Measurements from ENCODE around the gene STX8.

STX8 gene

DNA sequence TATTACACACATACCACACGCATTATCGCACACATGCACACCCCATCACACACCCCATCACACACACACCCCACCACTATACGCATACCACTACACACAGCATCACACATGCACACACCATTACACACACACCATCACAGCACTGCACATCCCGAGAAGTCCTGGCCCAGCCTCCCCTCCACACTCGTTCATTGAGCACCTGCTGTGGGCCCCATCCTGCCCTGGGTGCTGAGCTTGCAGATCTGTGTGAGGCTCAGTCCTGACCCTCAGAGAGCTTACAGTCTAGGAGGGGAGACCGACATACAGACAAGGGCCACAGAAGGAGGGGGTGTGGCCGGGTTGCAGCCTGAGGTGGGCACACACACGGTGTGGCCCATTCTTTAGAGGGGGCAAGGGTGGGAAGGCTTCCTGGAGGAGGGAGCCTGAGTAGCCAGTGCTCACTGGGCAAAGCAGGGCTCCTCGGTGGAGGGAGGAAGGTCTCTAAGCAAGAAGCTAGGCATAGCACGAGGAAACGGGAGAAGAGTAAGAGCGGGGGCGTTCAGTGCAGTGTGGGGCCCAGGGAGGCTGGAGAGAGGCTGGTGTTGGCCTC is 347.7 kb downstream of the STX8 start:
- DNase-seq (ENCODE audit: low read depth in 3 of 3), result no peak

DNA sequence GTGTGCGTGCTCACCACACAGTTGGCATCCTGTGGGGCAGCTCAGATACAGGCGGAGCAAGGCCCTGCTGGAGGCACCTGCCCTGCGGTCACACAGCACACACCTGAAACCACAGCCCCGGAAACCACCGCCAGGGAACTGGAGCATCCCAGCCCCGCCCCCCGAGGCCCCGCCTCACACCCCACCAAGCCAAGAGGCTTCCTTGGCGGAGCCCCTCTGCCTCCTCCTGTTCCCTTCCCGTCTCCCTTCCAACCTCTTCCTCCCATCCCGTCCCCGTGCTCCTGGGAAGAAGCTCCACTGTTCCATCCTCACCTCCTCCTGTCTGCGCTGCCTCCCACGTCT is 348.9 kb downstream of the STX8 start:
- DNase-seq (ENCODE audit: low read depth in 3 of 3), result peak in 1 of 3 experiments; percentile 26

DNA sequence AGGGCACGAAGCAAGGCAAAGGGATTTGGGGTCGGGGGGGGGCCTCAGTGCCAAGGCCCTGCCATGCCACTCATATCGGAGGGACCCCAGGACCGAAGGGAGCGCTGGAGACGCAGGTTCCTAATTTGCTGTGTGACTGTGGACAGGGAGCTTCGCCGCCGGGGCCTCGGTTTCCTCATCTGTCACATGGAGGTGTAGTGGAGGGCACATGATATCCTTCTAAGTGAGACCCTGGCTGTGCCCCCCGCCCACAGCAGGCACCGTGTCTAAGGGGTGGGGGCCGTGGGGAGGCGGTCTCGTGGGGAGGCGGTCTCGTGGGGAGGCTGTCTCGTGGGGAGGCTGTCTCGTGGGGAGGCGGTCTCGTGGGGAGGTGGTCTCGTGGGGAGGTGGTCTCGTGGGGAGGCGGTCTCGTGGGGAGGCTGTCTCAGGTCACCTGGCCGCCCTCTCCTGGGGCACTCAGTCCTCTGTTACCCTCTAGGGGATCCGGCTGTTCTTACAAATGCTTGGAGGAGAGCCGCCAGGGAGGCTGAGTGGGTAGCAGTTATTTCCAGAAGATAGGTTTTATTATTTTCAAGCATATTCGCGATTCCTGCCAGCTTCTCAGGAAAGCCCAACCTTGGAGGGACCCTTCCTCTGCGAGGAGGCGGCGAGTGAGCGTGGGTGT is 349.4 kb downstream of the STX8 start:
- DNase-seq (ENCODE audit: low read depth in 3 of 3), result no peak

DNA sequence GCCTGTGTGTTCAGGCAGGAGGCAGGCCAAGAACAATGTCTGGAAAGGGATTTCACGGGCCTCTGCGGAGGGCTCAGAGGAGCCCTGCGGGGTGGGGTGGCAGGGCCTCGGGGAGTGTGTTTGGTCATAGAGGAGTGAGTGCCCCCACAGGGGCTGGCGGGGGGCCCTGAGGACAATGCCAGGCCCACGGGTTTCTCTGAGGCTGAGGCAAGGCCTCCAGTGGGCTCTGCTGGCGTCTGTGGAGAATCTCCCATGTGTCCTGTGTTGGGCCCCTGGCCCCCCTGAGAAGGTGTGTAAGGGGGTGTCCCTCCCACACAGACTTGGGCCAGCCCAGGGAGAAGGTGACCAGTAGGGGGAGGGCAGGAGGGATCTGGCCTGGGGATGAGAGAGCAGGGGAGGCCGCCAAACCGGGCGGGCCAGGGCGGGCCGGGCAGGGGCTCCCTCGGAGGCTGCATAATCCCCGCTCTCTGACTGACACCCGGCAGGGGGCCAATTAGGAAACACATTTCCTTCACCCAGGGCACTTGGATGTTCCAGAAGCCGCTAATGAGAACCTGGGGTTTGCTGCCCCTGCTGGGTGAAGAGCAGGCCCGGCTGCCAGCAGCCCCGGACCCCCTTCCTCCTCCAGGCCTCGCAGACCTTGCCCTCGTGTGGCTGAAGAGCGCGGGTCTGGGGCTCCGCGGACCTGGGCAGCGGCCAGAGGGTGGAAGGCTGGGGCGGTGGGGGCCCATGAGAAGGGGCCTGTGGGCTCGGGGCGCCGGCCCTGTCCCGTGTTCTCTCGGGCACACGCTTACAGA is 350.1 kb downstream of the STX8 start:
- no peak for DNase-seq (ENCODE audit: low read depth in 3 of 3)

DNA sequence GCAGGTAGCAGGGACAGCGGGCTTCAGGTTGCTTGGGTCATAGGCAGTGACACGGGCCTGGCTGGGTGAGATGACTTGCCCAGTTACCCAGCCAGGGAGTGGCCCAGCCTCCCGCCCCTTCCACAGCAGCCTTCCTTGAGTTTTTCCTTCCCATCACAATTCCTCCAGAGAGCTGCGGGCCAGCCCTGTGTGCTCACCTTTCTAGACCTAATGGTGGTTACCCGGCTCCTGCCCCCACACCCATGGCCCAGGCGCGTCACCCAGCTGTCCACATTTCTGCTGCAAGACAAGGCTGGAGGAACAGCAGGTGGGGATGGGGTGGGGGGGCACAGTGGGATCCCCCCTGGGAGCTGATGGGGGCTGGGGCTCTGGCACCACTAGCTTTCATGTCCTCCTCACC is 351.1 kb downstream of the STX8 start:
- DNase-seq (ENCODE audit: low read depth in 3 of 3), result no peak

DNA sequence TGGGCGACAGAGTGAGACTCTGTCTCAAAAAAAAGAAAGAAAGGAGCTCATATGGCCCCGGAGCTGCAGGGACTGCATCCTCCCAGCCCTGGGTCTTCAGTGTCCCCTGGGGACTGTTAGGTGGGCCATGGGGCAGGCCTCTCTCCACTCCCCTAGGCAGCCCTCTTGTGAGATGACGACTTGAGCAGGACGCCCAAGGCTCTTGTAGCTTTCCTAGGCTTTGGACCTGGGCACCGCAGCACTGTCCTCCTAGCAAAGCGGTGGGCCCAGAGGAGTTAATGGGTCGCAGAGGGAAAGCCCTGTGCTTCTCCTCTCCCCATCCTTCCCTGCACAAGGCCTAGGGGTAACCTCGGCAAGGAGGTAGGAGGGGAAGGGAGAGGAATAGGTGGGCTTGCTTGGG is 352.1 kb downstream of the STX8 start:
- no peak for DNase-seq (ENCODE audit: low read depth in 3 of 3)

DNA sequence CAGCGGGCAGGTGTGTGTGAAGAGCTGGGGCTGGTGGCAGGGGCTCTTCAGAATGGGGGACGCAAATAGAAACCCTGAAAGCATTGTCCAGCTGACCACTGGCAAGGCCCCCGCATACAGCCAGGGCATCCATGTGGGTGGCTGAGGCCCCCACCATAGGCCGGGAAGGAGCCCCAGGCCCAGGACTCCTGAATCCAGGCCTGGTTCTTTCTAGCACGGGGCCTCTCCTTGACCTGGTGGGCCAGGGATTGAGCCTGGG is 353.8 kb downstream of the STX8 start:
- DNase-seq (ENCODE audit: low read depth in 3 of 3), result no peak

DNA sequence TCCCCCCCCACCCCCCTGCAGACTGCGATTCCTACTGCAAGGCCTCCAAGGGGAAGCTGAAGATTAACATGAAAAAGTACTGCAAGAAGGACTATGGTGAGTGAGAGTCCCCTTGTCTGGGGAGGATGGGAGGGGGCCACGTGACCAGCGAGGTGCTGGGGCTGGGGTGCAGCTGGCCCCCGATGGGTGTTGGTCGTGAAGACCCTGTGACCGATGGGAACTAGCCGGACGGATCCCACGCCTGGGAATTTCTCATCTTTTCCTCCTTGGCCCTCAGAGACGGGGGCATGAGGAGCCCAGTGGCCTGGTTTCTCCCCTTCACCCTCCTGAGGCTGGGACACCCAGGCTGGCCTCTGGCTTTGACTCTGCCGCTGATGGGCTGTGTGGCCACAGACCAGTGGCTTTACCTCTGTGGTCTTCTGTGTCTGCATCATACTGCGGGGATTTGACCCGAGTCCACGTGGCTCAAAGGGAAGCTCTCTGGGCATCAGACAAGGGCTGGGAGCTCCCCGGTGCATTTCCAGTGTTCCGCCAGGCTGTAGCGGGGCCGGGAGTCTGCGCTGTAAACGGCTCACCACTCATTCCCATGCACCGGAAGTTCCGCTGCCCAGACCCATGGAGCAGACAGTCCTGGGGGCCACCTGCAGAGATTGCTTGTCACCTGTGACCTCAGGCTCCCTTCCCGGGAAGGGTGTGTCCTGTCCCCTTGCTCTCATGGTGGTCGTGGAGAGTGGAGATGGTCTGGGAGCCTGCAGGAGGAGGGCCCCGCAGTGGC is 354.3 kb downstream of the STX8 start:
- DNase-seq (ENCODE audit: low read depth in 3 of 3), result no peak

DNA sequence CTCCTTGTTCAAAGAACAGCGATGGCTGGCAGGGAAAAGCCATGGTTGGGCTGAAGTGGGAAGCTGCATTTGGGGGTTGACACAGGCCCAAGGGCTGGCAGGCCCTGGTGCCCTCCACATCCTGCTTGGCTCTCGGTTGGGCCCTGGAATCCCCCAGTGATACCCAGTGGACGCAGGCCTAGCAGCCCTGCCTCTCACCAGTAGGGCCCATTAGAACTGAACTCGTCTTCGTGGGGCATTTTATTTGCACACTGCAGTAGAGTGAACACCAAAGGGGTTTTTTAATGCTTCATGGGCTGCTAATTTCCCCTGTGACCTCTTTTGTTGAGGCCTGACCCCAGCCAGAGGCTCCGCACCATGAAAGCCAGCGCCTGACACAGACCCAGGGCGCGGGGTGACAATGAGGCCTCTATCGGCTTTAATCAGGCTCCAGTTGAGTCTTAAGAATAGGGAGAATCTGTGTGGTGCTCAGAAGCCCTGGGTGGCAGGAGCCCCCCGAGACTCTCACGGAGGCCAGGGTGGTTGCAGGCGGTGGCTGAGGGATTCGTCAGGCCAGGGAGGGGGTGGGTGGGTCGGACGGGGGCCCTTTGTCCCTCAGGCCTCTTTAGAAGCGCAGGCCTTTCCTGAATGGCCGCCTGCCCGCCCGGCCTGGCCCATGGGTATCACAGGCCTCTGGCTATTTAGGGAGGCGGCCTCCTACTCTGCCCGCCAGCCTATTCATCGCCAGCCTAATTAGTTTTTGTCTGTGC is 355.0 kb downstream of the STX8 start:
- no peak for DNase-seq (ENCODE audit: low read depth in 3 of 3)

DNA sequence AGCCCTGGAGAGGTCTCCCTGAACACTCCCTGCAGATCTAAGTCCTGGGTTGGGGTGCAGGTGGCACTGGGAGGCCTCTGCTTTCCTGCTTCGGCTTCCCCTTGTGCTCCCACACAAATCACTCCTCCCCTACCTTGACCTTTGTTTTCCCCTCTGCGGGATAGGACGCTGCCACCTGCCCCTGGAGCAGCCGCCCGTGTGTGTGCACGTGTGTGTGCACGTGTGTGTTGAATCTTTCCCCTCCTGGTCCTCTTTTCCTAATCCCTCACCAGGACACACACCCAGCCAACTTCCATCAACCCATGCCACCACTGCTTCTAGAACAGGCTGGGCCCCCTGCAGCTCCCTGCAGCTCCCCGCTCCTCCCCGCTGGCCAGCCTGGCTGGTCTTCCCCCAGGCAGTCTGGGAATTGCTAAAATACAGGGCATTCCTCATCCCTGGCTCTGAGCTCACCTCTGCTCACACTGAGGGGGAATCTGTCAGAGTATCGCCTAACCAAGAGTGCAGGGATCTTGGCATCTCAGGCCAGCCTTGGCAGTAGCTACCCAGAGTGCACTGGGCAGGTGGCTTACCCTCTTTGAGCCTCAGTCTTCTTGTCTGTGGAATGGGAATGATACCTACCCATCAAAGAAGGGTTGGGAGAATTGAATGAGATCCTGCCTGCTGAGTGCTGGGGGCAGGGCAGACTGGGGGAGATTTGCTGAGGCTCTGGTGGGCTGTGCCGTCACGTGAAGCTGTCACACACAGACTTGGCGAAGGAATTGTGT is 355.8 kb downstream of the STX8 start:
- no peak for DNase-seq (ENCODE audit: low read depth in 3 of 3)

DNA sequence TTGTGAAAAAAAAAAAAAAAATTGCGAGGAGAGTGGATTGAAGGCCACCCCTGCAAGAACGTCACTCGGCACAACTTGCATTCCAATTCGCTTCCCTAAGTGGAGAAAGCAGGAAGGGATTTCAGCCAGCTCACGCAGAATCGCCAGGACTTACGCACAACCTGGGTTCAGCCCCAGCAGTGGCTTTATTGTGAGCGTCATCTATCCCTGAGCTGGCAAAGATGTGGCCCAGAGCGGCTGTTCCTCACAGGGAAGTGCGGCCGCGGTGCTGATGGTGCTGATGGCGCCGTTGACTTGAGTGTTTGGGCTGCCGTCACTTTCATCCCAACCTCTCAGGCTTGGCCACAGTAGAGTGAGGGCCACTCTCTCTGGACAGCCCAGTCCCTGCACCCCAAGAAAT is 356.7 kb downstream of the STX8 start:
- no peak for DNase-seq (ENCODE audit: low read depth in 3 of 3)

DNA sequence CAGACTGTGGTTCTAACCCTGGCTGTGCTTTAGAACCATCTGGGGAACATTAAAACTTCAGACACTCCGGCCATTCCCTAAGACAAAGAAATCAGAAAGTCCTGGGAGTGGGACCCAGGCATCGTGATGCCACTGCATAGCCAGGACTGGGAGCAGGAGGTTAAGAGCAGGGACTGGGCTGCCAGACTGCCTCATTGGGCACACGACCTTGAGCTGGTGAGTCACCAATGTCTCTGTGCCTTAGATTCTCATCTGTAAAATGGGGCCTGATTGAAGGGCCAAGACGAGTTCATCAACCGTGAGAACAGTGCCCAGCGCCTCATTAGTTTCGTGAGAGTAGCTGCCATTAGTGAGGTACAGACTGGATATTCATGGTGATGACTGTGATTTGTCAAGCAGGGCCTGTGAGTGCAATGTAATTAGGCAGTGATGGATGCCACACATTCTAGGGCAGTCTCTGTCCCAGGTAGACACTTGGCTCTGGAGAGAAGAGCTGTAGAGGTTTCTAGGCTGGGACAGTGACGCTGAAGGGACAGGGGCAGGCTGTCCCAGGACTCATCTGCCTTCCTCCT is 357.5 kb downstream of the STX8 start:
- DNase-seq (ENCODE audit: low read depth in 3 of 3), result no peak

DNA sequence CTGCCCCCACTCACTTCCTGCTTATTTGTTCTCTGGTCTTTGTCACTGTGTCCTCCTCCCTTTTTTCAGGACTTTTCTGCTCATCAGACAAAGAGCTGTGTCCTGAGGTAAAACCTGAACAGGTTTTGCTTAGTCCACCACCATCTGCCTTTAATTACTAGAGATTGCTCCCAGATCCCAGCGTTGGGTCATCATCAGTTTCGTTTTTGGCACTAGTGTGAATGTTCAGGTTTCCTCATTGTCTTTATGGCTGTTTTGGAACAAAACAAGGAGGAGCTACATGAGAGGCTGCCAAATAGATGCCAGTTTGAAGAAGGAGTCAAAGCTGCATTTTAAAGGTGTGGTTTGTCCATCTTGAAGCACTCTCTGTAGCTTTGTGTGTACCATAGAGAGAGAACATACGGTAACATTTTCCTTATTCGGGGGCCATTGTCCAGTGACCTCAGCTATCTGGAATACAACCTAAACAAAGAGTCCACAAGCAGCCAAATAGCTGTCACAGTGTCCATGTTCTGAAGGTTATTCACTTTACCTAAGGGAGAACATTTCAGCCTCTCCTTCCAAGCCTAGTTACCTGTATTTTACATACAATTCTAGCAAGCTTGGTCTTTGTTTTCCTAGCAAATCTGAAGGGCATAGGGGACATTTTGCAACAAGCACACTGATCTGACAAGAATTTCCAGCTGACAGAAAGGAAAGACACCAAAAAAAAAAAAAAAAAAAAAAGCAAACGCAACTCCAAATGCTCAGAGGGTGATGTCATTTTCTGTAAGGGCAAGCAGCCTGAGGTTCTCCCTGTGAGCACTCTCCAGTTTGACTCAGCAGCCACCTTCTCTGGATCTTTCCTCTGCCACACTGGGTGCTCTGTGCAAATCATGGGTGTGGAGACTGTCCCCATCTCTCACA is 358.2 kb downstream of the STX8 start:
- no peak for DNase-seq (ENCODE audit: low read depth in 3 of 3)

DNA sequence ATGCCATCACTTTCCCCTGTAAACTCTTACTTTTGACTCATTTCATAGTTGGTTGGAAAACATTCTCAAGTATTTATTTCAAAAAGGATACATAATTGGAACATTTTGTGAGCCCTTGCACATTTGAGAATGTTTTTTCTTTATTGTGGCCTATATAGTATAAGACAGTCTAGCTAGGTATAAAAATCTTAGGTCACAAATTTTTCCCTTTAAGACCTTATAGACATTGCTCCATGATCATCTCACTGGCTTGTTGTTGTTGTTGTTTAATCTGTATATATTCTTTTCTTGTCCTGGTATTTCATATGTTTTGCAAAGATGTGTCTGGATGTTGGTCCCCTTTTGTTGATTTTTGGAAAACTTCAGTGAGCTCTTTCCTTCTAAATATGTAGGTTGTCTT is 360.2 kb downstream of the STX8 start:
- DNase-seq (ENCODE audit: low read depth in 3 of 3), result no peak

DNA sequence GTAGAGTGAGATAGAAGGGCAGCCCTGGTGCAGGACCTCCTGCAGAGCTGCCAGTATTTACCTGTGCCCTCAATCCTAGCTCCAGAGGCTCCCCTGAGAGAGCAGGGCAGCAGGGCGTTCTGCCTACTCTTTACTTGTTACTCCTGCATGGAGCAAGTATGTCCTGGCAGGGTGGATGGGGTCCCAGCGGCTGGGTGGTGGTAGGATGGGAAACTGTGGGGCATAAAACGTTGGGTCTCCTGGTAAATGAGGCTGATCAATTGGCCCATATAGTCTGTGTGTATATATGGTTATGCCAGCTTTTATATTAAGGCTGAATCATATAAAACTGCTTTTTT is 362.3 kb downstream of the STX8 start:
- DNase-seq (ENCODE audit: low read depth in 3 of 3), result no peak

DNA sequence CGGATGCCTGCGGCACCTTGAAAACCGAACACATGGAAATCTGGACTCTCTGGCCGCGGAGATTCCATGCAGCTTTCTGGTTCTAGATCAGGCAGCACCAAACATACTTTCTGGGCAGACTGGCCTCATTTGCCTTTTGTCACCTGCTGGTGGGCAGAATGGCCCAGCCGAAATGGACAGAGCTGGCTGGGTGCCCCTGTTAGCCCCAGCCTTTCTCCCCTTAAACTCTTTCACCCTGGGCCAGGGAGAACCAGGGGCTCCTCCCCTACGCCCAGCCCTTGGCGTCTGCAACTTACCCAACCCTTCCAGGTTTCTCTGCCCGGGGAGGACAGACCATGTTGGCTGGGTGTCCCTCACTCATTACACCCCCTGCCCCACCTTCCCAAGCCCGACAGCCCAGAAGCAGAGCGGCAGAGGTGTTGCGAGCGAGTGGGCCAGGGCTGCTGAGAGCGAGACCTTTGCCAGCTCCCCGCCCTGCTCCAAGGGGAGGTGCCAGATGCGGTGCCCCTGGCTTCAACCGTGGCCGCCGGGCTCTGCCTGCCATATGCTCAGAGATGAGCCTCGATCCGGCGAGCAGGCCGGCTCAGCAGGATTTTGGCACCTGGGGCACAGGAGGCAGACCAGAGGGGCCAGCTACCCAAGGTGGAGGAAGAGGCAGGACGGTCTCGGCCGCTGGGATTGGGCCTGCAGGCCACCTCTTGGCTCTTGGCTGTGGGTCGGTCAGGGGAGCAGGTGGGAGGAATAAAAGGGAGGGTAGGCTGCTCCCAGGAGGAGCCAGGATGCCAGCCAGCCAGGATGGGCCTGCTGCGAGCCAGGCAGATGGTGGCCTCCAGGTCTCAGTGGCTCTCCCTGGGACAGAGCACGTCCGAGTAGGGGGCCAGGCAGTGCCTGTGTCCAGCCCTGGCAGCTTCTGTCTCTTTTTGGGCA is 363.0 kb downstream of the STX8 start:
- no peak for DNase-seq (ENCODE audit: low read depth in 3 of 3)

DNA sequence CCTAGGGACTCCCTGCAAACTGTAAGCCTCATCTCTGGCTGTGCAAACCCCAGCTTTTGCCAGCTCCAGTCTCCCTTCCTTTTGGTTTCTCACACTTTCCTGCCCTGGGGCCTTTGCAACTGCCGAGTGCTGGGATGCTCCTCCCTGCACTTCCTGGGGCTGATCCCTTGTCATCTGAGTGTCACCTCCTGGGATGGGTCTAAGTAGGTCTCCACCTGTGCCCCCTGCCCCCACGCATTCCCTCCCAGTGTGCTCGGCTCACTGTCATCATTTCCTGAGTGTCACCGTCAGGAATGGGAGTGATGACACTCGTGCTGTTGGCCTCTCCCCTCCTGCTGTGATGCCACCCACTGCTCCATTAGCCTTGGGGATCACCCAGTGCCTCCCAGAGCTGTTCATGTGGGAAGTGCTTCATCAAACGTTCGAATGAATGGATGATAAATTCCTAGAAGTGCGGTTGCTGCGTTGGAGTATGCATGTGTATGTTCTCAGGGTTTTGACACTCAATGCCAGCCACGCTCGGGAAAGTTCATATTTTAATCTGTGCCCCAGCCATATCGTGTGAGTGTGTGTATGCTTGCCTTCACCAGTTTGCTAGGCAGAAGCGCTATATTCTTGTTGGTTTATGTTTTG is 364.4 kb downstream of the STX8 start:
- no peak for DNase-seq (ENCODE audit: low read depth in 3 of 3)

DNA sequence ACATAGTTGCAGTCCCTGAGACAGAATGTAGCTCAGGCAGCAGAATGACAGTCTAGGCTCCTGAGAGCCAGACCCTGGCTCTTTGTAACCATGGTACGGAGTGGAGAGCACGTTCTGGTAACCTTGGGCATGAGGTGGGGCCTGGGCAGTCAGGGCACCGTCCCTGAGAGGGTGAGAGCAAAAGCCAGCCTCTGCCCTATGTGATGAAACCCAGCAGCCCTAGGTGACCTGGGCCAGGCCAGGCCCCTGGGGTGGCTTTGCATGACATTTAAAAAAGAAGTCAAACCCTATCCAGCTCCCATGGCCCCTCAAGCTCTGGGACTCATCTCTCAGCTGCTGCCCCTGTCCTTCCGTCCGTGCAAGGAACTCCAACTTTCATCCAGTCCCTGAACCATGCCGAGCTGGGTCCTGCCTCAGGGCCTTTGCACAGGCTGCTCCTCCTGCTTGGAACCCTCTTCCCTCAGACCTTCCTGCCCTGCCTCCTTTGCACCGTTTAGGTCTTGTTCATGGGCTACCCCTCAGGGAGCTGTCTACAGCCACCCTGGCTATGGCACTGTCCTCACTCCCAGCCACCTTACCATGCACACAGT is 365.7 kb downstream of the STX8 start:
- no peak for DNase-seq (ENCODE audit: low read depth in 3 of 3)

Measured in stimulated activated CD4-positive, alpha-beta T cell treated with anti-CD3 and anti-CD28 coated beads, TNF-alpha, amount 100 ng/mL, for 24 hours (primary cell).